ENCODE measurements around the gene CLIC5.

The CLIC5 gene

DNA sequence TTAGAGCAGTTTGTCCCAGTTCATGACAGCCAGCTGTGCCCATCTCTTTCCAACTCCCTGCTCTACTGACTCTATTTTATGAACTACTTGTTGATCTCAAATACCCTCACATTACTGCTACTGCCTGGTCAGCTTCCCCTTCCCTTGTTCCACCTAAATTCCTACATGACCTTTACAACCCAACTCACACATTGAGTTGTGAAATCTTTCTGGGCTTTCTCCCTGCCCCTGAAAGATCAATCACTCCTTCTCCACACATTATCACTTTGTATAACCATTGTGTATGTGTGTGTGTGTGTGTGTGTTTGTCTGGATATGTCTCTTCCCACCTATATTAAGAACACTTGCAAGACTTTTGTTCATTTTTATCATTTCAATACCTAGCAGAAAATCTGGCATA, 42.1 kb upstream of the CLIC5 start:
- Histone ChIP-seq H3K4me1 (ENCODE audit: insufficient read depth, low read length, severe bottlenecking) (no peaks in the 10 kb centered on the region), H3K36me3 (ENCODE audit: insufficient read depth, low read length) (no peaks in the 10 kb centered on the region), H3K9me2 (ENCODE audit: low read depth, low read length) (no peaks in the 10 kb centered on the region), H3K27me3 (ENCODE audit: insufficient read depth, low read length) (no peaks in the 10 kb centered on the region; the same call in 1 of the 2 replicates), H3K4me2 (ENCODE audit: low read length) (no peak overlapping the region), H2AFZ (ENCODE audit: low read length) (no peak overlapping the region), H3K9me3 (ENCODE audit: low read length) (no peaks in the 10 kb centered on the region), H3K4me3 (ENCODE audit: low read depth, low read length, poor library complexity, severe bottlenecking) (no peak overlapping the region), H3K9ac (ENCODE audit: low read length) (no peak overlapping the region), H3F3A (ENCODE audit: insufficient read depth, low read length) (no peaks in the 10 kb centered on the region), H3K79me2 (ENCODE audit: insufficient read depth, low read length) (no peaks in the 10 kb centered on the region), H3K27ac (ENCODE audit: low read depth, low read length, poor library complexity, severe bottlenecking) (no peak overlapping the region), H4K20me1 (ENCODE audit: insufficient read depth, low read length) (no peaks in the 10 kb centered on the region)
- TF ChIP-seq EZH2 (IDR thresholded peaks at IDR 0.05; ENCODE audit: borderline replicate concordance, low read length) (no peak), CTCF (IDR thresholded peaks at IDR 0.05; ENCODE audit: low read length) (no peak)

- Histone ChIP-seq H3F3A (ENCODE audit: insufficient read depth, low read length) (no peaks in the 10 kb centered on the region), H3K9me2 (ENCODE audit: low read depth, low read length) (no peaks in the 10 kb centered on the region), H3K4me2 (ENCODE audit: low read length) (no peak overlapping the region), H4K20me1 (ENCODE audit: insufficient read depth, low read length) (no peaks in the 10 kb centered on the region), H2AFZ (ENCODE audit: low read length) (no peak overlapping the region), H3K36me3 (ENCODE audit: insufficient read depth, low read length) (no peaks in the 10 kb centered on the region), H3K9me3 (ENCODE audit: low read length) (no peaks in the 10 kb centered on the region), H3K4me3 (ENCODE audit: low read depth, low read length, poor library complexity, severe bottlenecking) (no peak overlapping the region), H3K27me3 (ENCODE audit: insufficient read depth, low read length) (no peaks in the 10 kb centered on the region; the same call in 1 of the 2 replicates), H3K79me2 (ENCODE audit: insufficient read depth, low read length) (no peaks in the 10 kb centered on the region), H3K4me1 (ENCODE audit: insufficient read depth, low read length, severe bottlenecking) (no peaks in the 10 kb centered on the region), H3K9ac (ENCODE audit: low read length) (no peak overlapping the region), H3K27ac (ENCODE audit: low read depth, low read length, poor library complexity, severe bottlenecking) (no peak overlapping the region)
- TF ChIP-seq EZH2 (IDR thresholded peaks at IDR 0.05; ENCODE audit: borderline replicate concordance, low read length) (no peak), CTCF (IDR thresholded peaks at IDR 0.05; ENCODE audit: low read length) (no peak)
These were observed 41.4 kb upstream of the CLIC5 start for GRCh38 chr6:46056906-46057529.

- no peak overlapping the region for H3K27ac ChIP-seq (ENCODE audit: low read depth, low read length, poor library complexity, severe bottlenecking)
- no peaks in the 10 kb centered on the region for H3F3A ChIP-seq (ENCODE audit: insufficient read depth, low read length)
- no peak overlapping the region for H2AFZ ChIP-seq (ENCODE audit: low read length)
- no peaks in the 10 kb centered on the region; the same call in 1 of the 2 replicates for H3K27me3 ChIP-seq (ENCODE audit: insufficient read depth, low read length)
- H3K4me3 ChIP-seq (ENCODE audit: low read depth, low read length, poor library complexity, severe bottlenecking), result no peak overlapping the region
- TF ChIP-seq CTCF (IDR thresholded peaks at IDR 0.05; ENCODE audit: low read length) (no peak), EZH2 (IDR thresholded peaks at IDR 0.05; ENCODE audit: borderline replicate concordance, low read length) (no peak)
- H3K79me2 ChIP-seq (ENCODE audit: insufficient read depth, low read length), result no peaks in the 10 kb centered on the region
- H3K4me2 ChIP-seq (ENCODE audit: low read length), result no peak overlapping the region
- no peaks in the 10 kb centered on the region for H3K36me3 ChIP-seq (ENCODE audit: insufficient read depth, low read length)
- H4K20me1 ChIP-seq (ENCODE audit: insufficient read depth, low read length), result no peaks in the 10 kb centered on the region
- no peak overlapping the region for H3K9ac ChIP-seq (ENCODE audit: low read length)
- no peaks in the 10 kb centered on the region for H3K9me2 ChIP-seq (ENCODE audit: low read depth, low read length)
- H3K9me3 ChIP-seq (ENCODE audit: low read length), result no peaks in the 10 kb centered on the region
- no peaks in the 10 kb centered on the region for H3K4me1 ChIP-seq (ENCODE audit: insufficient read depth, low read length, severe bottlenecking)
These were observed 38.9 kb upstream of the CLIC5 start for GRCh38 chr6:46054516-46054915.
